Prostate gland (tissue), 2 donors: ENCODE data around the gene MNS1.

Source experiments
- CTCF ChIP-seq, 4 experiments: fragments of 200-600 bp in 2 of 4; fragments of 450-650 bp in 2 of 4; sonication (generic) in 2 of 4; IDR thresholded peaks; 1 replicate in 3 of 4; 2 replicates in 1 of 4; pipeline ENCODE4 v1.5.1; 2016 to 2019; ENCODE audit warnings: antibody characterized with exemption in 4 of 4, mild to moderate bottlenecking in 2 of 4, moderate library complexity in 2 of 4
- POLR2A ChIP-seq: fragments of 450-650 bp; IDR thresholded peaks from one replicate; pipeline ENCODE4 v1.6.1; 2016; ENCODE audit warnings: antibody characterized with exemption, mild to moderate bottlenecking

- TF ChIP-seq POLR2A (no peak), CTCF (IDR thresholded peaks at IDR 0.05) (no peak)
These were observed 10.4 kb upstream of the MNS1 start for GRCh38 chr15:56475351-56475750.
